Measurements from ENCODE around the gene IKBKE. TPM values are rescaled to one million over a fixed set of nuclear protein-coding genes. Genes with fewer than 3 reads are reported as not detected.

IKBKE gene
- total and polyA plus RNA-seq, 10 of the 15 experiments (the other 5 are each of a cell fraction or from before 2014, with no cell fraction given), result 12.8 to 35.1 (median 23.1) TPM

GRCh38 chr1:206504363-206504713, 34.1 kb downstream of the IKBKE start (continued):
- TF ChIP-seq MEF2A (IDR thresholded peaks at IDR 0.05; ENCODE audit: insufficient read depth, low read depth, low read length), result no peak
- no peak for TF ChIP-seq POLR2A (IDR thresholded peaks at IDR 0.05; ENCODE audit: low read depth, low read length)
- no peak for TF ChIP-seq MYB (IDR thresholded peaks at IDR 0.05; ENCODE audit: borderline replicate concordance, low read depth, low read length)
- TF ChIP-seq NFXL1 (IDR thresholded peaks at IDR 0.05; ENCODE audit: borderline replicate concordance), result no peak
- TF ChIP-seq POLR2AphosphoS5 (IDR thresholded peaks at IDR 0.05; ENCODE audit: low read length), result no peak
- no peak for TF ChIP-seq KDM1A (IDR thresholded peaks at IDR 0.05; ENCODE audit: borderline replicate concordance)
- no peak for TF ChIP-seq TCF3 (IDR thresholded peaks at IDR 0.05; ENCODE audit: borderline replicate concordance, insufficient read depth, low read depth, low read length)
- no peak for TF ChIP-seq ZNF622 (IDR thresholded peaks at IDR 0.05)
- TF ChIP-seq PBX3 (IDR thresholded peaks at IDR 0.05; ENCODE audit: insufficient replicate concordance, low read depth, low read length), result no peak
- no peak for TF ChIP-seq PRDM15 (CRISPR knock-in tag; IDR thresholded peaks at IDR 0.05)
- TF ChIP-seq SUPT20H (IDR thresholded peaks at IDR 0.05; ENCODE audit: borderline replicate concordance, control insufficient read depth, low read depth, low read length), result no peak
- peak; percentile 53; the same call in 1 of the 2 replicates for TF ChIP-seq SMARCA5 (IDR thresholded peaks at IDR 0.05)
- no peak for TF ChIP-seq MTA2 (IDR thresholded peaks at IDR 0.05; ENCODE audit: low read depth)
- TF ChIP-seq CHD1 (IDR thresholded peaks at IDR 0.05; ENCODE audit: low read depth, low read length), result no peak
- peak; percentile 12 for TF ChIP-seq RELB (IDR thresholded peaks at IDR 0.05; ENCODE audit: low read depth)
- no peak for TF ChIP-seq SRF (IDR thresholded peaks at IDR 0.05; ENCODE audit: low read depth in 2 of 2, low read length in 2 of 2)
- no peak for TF ChIP-seq ESRRA (IDR thresholded peaks at IDR 0.05; ENCODE audit: low read length)
- TF ChIP-seq USF1 (IDR thresholded peaks at IDR 0.05; ENCODE audit: borderline replicate concordance, extremely low read length, insufficient read depth, low read depth, low read length), result no peak
- TF ChIP-seq POU2F2 (IDR thresholded peaks at IDR 0.05; ENCODE audit: borderline replicate concordance, low read depth, low read length), result no peak
- TF ChIP-seq RB1 (IDR thresholded peaks at IDR 0.05; ENCODE audit: borderline replicate concordance), result no peak
- no peak for TF ChIP-seq ZNF384 (IDR thresholded peaks at IDR 0.05; ENCODE audit: borderline replicate concordance, low read depth, low read length)
- TF ChIP-seq EED (IDR thresholded peaks at IDR 0.05; ENCODE audit: low read depth), result no peak
- no peak for TF ChIP-seq IRF5 (IDR thresholded peaks at IDR 0.05; ENCODE audit: borderline replicate concordance)
- no peak for TF ChIP-seq CREB1 (IDR thresholded peaks at IDR 0.05; ENCODE audit: low read depth)
- TF ChIP-seq RUNX3 (IDR thresholded peaks at IDR 0.05; ENCODE audit: low read length), result no peak

All from GM12878 (cell line).